HG02852 (cell line): ENCODE measurements around the gene CDHR3.
"Not testable (repeated sequence)": the region's sequence is repeated elsewhere in the genome, so short reads cannot be mapped to it uniquely, and the experiment has no call there.

ENCODE experiments used
- ATAC-seq: cut with Tn5 transposase; IDR thresholded peaks from one replicate; pipeline ENCODE4 v1.9.1; 2021; ENCODE audit warnings: mild to moderate bottlenecking, moderate library complexity; ENCODE audit not compliant: unreplicated experiment

Gene CDHR3

GRCh38 chr7:105955651-105956466 lies 7.2 kb upstream of the CDHR3 start:
- ATAC-seq = not testable (repeated sequence)

GRCh38 chr7:105958012-105958411 lies 5.1 kb upstream of the CDHR3 start:
- no peak for ATAC-seq

GRCh38 chr7:105962353-105962752 lies 711 bp upstream of the CDHR3 start:
- no peak for ATAC-seq

- ATAC-seq = no peak
These were observed 8.8 kb downstream of the CDHR3 start for GRCh38 chr7:105971845-105972244.

- no peak for ATAC-seq
These were observed 9.2 kb downstream of the CDHR3 start for GRCh38 chr7:105972276-105972675.

GRCh38 chr7:105974471-105974870 lies 11.4 kb downstream of the CDHR3 start:
- no peak for ATAC-seq

GRCh38 chr7:105975770-105976417 lies 12.8 kb downstream of the CDHR3 start:
- no peak for ATAC-seq

GRCh38 chr7:105976868-105977267 lies 13.8 kb downstream of the CDHR3 start:
- ATAC-seq = no peak

- no peak for ATAC-seq
These were observed 15.0 kb downstream of the CDHR3 start for GRCh38 chr7:105978035-105978434.

GRCh38 chr7:105978974-105979373 lies 15.9 kb downstream of the CDHR3 start:
- ATAC-seq = no peak

GRCh38 chr7:105979405-105979804 lies 16.3 kb downstream of the CDHR3 start:
- no peak for ATAC-seq

- no peak for ATAC-seq
These were observed 17.8 kb downstream of the CDHR3 start for GRCh38 chr7:105980645-105981396.

- ATAC-seq = no peak
These were observed 19.3 kb downstream of the CDHR3 start for GRCh38 chr7:105982388-105982787.

- ATAC-seq = not testable (repeated sequence)
These were observed 21.7 kb downstream of the CDHR3 start for GRCh38 chr7:105984808-105985207.

- no peak for ATAC-seq
These were observed 22.2 kb downstream of the CDHR3 start for GRCh38 chr7:105985229-105985628.

- no peak for ATAC-seq
These were observed 22.7 kb downstream of the CDHR3 start for GRCh38 chr7:105985672-105986215.

GRCh38 chr7:105987046-105987445 lies 24.0 kb downstream of the CDHR3 start:
- no peak for ATAC-seq

GRCh38 chr7:105988276-105988675 lies 25.2 kb downstream of the CDHR3 start:
- no peak for ATAC-seq

- no peak for ATAC-seq
These were observed 26.1 kb downstream of the CDHR3 start for GRCh38 chr7:105989191-105989590.

- ATAC-seq = no peak
These were observed 26.6 kb downstream of the CDHR3 start for GRCh38 chr7:105989686-105990085.

- no peak for ATAC-seq
These were observed 27.1 kb downstream of the CDHR3 start for GRCh38 chr7:105990141-105990540.
